NCI-H774 (cell line): Measurements from ENCODE around the gene PRICKLE4.

ENCODE experiments used
- DNase-seq: peaks from one replicate; lab custom pipeline; 2025; lab: John Stamatoyannopoulos, UW

The PRICKLE4 gene, protein sequence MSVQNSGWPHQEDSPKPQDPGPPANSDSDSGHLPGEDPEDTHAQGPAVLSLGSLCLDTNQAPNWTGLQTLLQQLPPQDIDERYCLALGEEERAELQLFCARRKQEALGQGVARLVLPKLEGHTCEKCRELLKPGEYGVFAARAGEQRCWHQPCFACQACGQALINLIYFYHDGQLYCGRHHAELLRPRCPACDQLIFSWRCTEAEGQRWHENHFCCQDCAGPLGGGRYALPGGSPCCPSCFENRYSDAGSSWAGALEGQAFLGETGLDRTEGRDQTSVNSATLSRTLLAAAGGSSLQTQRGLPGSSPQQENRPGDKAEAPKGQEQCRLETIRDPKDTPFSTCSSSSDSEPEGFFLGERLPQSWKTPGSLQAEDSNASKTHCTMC

DNA sequence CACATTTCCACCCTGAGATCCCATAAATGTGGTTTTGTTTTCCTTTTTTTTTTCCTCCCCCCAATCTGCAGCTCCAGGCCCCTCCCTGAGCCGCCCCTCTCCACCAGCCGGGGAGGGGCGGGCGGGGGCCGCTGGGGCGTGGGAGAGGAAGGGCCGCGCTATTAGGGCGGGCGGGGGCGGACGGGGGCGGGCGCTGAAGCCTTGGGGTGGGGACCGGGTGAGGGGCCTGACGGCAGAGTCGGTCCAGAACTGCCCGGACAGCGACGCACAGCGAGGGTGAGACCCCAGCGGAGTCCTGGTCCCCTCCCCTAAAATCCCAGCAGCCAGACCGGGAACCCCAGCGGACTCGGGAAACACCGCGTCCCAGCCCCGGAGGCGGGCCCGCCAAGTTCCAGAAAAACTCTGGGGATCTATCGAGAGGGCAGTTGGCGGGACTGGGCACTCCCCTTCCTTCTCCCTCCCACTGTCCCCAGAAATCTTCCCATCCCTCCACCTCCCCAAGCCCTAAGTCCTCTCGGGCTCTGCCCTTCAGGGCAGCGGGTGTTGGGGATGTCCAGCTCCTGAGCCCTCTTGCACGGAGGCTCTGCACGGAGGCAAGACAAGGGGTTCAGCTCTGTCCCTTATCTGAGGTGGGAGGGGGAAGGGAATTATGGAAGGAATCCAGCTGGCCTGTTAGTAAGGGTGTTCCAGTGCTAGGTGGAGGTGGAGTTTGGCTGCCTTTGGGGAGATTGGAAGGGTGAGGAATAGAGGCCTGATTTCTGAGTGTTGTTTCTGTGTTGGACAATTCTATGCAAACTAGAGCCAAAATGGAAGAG, at the start of gene PRICKLE4:
Gene PRICKLE4, plus strand, starts transcription at position 232 of the 815 bp plus-strand sequence. CDS start 2,692 bp downstream, outside the sequence.
- no peak for DNase-seq

DNA sequence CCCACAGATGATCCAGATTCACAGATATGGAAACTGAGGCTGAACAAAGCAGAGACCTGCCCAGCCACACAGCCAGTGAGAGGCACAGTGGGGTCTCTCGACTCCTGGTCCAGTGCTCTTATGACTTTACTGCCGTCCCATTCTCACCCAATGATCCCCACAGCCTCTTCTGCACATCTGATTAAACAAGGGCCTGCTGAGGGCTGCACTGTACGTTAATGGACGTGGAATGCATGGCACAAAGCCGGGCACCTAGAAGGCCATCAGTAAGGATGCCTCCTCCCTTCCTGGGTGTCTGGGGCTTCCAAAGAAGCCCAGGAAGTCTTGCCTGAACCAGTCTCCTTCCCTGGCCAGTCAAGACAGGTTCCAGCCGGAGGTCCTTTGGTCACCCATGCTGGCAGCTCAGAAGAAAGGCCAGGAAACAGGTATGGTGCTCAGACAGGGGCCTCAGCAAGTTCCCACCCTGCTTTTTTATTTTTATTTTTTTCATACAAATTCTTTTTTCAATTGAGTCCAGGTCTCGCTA, 49.0 kb upstream of the PRICKLE4 start:
- no peak for DNase-seq

DNA sequence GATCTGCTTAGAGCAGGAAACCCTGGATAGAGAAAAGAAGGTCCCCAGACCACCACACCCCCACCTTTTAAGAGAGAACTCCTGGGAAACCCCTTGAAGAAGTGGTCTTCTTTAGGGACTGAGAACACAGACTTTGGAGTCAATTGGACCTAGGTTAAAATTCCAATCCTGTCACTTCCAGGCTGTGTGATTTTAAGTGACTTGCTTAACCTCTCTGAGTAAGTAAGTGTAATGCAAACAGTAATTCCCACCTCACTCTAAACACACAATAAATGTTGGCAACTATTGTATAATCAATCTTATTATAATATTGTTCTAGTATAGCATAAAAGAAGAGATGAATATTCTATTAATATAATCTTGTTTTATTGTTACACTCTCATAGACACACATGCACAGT, 48.4 kb upstream of the PRICKLE4 start:
- DNase-seq, result no peak

DNA sequence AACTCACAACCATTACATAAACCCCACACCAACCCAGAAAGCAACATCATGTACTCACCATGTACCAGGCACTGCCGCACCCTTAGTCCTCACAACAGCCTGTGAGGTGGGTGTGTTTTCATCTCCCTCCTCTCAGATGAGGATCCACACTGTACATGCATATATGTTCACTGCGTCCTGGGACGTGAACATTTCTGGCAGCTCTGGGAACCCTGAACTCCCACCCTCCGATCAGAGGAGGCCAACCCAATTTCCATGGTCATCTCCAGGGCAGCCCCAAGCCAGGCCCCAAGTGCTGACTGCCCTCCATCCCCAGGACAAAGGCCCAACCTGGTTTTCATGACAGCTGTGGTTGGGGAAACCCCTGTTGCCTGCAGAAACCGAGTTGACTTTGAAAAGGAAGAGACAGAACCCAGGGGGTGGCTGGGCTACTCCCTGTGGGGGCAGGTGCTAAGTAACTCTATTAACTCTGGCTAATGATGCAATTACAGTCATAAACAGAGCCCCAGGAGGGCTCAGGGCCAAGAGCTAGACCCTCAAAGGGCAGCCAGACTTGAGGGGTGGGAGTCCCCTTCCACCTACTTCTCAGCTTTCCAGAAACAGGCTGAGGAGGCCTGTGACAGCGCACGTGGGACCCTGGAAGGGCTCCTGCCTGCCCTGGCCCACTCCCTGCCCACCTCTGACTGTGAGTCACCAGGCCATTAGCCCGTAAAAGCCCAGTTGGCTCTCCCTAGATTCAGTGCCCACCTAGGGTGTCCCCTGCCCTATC, 47.8 kb upstream of the PRICKLE4 start:
- DNase-seq, result no peak

DNA sequence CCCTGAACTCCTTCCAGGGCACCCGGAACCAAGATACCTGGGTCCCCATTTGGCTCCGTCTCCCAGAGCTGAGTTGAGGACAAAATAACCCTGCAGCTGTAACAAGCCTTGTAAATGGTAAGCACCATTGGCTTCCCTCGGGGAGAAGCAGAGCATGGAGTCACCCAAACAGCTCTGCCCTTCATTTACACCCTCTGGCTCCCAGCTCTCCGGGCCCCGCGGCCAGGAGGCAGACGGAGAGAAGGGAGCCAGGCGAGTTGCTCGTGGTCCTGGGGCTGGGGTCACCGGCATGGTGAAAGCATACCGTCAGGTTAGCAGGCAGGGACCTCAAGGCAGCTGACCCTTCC, 47.2 kb upstream of the PRICKLE4 start:
- DNase-seq, result no peak

DNA sequence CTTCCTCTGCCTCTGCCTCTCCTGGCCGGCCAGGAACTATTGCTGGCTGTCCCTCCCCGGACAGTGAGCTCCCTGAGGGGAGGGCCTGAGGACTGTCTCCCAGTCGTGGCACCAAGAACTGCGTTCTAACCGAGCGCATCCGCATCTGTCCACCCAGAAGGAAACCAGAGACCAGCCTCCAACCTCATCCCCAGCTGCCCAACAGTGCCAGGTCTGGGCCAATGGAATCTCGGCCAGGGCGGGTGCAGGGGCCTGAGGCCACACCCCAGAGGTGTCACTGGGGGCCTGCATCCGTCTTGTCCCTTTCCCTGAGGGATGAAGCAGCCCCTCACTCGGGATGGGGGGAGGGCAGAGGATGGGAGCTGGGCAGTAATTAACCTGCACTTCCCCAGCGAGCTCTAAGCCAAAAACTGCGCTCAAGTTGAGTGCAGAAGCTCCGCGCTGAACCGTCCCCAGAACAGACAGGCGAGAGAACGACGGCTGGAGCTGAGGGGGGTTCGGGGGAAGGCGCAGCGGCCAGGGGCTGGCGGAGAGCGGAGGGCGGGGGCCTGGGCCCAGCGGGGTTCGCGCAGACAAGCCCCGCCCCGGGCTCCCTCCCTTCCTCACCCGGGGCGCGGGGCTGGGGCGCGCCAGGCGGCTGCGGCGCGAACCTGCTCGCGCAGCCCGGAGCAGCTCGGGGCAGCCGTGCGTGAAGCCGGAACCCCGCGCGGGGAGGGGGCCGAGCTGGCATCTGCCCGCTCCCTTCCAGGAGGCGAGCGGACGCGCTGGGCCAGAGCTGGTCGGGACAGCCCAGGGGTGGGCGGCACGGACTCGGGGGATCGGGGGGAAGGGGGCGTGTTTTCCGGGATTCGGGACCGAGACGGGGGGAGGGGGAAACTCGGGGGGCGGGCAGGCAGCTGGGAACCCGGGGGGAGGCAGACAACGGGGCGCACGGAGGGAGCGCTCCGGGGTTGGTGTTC, 46.6 kb upstream of the PRICKLE4 start:
- peak; percentile 83 for DNase-seq

DNA sequence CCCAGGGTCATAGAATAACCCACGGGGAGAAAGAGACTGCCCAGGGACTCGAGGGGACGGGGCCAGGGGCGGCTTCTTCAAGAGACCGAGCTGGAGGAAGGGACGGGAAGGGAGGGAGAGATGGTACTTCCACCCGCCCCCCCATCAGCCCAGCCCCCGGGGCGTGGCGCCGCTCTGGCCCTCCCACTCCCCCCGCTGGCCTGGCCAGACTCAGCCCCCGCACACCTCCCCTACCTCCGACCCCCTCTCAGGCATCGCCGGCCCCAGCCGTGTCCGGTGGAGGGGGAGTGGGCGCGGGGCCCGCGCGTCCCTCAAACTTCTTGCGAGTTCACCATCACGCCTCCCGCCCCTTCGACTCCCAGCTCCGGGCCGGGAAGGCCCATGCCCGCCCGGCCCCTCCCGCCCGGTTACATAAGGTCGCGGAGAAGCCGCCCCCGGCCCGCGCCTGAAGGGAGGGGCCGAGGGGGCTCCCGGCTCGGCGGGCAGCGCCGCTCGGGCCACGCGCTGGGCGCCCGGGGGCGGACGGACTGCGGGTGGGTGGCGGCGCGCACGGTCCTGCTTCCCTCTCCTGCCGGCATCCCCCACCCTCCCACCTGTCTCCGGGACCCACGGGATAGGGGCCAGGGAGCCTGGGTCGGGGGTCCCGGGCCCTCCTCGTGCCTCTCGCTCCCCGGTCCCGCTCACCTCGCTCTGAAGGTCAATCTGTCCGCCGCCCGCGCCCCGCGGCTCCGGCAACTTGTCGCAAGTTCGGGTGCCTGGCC, 45.7 kb upstream of the PRICKLE4 start:
- DNase-seq, result peak; percentile 58

DNA sequence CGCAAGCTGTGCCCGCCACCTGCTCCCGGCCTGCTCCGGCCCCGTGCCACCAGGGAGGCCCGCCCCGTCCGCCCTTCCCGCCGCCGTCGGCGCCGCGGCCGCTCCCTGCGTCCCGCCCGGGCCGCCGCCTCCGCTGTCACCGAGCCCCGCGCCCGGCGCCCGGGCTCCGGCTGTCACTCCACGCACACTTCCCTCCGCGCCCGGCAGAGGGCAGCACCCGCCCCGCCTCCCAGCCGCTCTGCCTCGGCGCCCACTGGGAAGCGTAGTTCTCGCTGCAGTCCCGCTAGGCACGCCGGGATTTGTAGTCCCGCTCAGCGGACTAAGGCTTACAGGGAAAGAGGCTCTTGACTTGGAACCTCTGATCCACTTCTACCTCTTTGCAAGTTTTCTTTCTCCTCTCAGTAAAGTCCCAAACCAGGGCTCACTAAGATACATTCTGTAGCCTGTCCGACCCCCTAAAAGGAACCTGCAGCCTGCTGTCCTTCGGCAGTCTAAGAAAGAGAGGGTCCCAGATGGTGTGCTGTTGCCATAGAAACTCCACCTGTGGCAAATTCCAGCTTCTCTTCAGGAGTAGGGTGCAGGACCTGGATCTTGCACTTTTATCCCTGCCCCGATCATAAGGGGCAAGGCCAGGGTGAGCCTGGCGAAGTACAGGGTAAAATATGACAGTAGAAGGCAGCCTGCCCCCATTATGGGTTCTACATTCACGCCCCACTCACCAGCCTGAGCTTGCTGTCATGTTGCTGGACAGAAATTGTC, 45.0 kb upstream of the PRICKLE4 start, which contains the start of gene TFEB:
Gene TFEB, minus strand, starts transcription at position 182 of the 759 bp plus-strand sequence. CDS start 44,395 bp downstream, outside the sequence.
- peak; percentile 90 for DNase-seq

DNA sequence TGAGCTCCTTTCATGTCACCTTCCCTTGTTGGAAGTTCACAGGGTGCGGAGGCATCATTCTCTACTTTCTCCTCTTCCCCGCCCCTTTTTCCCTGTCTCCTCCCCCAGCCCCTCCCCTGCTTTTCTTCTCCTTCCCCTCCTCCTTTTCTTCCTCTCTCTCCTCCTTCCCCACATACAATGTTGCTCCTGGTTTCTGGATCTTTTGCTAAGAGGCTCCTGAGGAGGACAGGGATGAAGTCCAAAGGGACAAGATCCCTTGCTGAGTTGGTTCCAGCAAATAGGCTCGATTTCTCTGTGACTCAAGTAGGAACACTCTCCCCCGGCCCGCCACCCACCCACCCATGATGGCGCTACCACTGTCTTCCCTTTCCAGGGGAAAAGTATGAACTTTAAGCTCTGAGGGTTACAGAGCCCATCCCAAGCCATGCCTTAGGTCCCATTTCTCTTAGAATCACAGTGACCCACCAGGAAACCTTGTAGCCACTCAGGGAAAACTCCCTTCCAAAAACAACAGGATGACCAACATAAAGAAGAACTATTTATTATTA, 44.3 kb upstream of the PRICKLE4 start:
- DNase-seq, result no peak

DNA sequence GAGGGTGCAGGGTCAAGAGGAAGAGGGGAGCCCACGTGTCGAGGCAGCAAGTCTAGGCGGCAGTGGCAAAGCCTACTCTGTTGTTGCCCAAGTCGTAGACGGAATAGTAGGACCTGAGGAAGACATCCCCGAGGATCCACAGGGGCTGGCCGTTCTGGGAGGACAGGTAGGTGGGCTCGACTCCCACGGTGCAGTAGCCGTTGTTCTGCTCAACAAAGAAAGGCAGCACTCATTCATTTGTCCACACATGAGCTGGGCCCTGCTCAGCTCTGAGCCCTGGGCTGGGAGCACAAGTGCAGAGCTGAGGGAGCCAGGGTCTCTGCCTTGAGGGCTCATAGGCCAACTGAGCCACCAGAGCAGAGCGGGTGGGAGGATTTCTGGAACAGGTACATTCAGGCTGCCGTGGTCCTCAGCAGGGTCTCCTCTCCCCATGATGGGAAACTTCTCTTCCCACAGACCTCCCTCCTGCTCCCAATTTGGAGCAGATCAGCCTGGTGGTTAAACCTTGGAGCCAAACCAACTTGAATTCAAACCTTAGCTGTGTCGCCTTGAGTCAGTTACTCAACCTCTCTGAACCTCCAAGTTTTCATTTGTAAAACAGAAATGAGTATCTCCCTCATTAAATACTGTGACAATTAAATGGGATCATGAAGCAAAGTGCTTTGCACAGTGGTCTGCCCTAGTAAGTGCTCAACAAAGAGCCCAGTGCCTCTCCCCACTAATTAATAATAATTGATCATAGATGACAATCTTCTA, 43.6 kb upstream of the PRICKLE4 start:
- DNase-seq, result no peak

DNA sequence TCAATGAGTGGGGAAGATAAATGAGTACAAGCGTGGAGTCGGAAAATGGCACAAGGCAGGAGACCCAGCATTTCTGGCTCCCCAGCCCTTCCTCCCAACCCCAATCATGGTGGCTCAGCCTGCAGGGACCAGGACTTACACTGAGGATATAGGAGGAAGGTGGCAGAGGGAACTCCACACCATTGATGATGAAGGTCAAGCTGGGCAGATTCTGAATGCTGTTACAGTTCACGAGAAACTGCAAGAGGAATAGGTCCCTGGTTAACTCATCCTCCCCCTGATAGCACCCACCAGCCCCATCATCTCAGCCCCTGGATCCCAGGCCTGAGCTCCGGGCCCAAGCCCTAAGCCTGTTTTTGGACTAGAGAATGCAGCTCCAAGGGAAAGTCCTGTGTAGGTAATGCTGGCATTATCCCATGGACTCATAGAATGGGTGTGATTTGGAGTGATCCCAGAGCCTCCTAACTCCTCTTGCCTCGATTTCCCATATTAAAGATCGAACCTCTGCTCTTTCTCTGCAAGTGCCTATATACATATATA, 42.9 kb upstream of the PRICKLE4 start:
- no peak for DNase-seq

DNA sequence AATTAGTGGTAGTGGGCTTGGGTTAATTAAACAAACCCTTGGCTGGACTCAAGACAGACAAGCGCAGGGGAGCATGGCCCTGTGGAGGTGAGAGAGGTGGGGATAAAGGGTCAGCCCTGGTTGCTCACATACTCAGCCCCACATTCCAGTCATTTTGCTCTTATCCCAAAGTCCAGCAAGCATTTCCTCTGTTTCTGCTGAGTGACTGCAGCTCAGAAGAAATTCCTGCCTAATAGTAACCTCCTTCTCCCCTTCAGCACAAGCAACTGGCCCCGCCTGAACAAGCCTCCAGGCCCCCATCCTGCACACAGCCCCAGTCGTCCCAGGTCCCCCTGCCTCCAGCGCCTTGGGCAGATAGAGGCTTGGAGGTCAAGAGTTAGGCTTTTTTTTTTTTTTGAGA, 41.5 kb upstream of the PRICKLE4 start:
- DNase-seq, result no peak

DNA sequence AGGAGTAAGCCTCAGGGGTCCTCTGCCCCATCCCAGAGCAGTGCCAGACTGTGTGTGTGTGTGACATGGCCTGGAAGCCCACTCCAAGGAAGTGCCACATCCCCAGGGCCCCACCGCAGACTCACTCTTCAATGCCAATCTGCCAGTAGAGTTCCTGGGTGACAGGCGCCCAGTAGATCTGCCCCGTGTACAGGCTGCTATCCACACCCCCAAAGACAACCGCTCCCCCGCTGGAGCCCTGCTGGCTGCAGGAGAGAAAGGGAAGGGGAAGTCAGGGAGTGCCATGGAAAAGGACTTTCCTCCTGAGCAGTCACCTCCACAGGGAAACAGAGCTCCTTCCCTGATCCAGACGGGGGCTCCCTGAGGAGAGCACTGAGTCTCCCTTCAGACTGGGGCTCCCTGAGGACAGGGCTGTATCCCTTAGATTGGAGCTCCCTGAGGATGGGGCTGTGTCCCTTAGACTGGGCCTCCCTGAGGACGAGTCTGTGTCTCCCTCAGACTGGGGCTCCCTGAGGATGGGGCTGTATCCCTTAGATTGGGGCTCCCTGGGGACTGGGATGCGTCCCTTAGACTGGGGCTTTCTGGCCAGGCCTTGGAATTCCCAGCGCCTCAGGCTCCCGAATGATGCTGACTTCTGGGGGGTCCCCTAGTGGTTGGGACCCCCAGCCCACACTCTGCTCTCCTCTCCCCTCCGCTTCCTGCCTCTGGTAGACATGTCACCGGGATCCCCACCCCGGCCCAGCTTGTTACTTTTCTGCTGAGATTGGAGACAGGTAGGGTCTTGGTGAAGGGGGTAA, 40.0 kb upstream of the PRICKLE4 start:
- no peak for DNase-seq

DNA sequence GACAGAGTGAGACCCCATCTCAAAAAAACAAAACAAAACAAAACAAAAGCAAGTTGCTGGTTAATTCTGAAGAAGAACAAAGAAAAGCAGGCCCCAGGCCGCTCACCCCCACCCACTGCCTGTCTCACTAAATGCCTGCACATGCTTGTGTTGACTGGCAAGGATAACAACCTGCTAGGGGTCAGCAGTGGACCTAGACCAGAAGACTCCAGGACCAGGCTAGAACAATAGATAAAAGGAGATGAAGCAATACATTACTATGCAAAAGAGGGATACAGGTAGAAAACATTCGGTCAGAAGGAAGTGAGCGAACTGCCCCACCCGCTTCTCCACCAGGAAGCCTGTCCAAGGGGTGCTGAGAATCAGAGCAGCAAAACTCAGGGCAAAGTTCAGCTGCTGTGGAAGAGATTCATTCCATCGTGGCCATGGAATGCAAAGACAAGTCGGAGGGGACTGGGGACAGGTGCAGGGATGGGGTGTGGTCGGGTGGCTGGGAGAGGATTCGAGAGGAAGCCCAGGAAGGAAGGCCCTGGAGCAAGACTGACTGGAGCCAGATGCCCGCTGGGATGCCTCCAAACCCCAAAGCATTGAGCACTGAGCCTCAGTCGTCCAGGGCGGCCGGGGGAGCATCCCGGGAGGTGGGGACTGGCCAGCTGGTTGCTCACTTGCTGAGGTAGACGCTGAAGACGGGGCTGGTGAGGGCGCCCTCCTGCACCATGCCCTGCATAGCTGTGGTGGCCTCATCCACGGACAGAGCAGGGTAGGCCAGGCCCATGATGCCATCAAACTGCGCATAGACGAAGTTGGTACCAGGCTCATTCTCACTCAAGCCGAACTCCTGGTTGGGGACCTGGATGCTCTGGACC, 38.7 kb upstream of the PRICKLE4 start:
- no peak for DNase-seq

DNA sequence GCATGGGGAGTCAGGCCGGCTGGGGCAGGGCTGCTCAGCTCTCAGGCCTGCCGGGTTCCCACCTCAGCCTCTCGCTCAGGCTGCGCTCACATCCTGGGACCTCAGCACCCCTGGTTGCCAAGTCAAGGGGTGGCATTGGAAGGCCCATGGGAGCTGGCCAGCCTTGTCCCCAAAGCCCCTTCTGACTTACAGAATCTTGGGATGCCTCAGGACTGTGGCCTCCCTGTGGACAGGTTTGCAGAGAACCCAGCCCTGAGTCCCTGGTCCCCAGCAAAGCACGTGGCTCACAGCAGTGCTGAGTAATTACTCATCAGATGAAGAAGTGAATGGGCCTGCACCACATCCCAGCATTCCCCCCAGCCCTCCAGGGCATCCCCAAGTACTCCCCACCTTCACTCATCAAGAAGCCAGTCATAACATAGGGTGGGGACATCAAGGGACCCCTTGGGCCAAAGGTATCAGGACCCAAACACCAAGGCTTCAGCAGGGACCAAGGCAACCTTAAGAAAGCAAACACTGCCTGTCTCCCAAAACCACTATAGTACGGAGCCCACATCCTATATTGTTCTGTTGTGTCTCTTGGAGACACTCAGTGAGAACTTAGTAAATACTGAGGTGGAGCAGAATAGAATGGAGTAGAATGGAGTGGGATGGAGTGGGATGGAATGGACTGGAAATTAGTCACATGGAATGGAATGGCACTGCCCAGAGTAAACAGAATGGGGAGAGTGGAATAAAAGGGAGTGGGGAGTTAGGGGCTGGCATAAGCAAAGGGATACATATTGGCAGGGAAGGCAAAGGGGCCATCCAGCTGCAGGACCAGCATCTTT, 37.0 kb upstream of the PRICKLE4 start:
- DNase-seq, result no peak
